ENCODE data around the gene SURF1.
"Not testable (repeated sequence)": the region's sequence is repeated elsewhere in the genome, so short reads cannot be mapped to it uniquely, and the experiment has no call there.

Gene SURF1

GRCh38 chr9:133335924-133336811 is 20.1 kb downstream of the SURF1 start, which contains the start of gene SURF6:
Gene SURF6, minus strand, starts transcription at chr9:133336188. Its CDS starts 56 bp downstream, at chr9:133336132.
- peak within 1 kb of the TSS; percentile 95 for H3K4me3 ChIP-seq (ENCODE audit: low read depth, low read length)
- TF ChIP-seq POLR2A (IDR thresholded peaks at IDR 0.05; ENCODE audit: extremely low read depth, insufficient read length) (peak; percentile 75), MYC (IDR thresholded peaks at IDR 0.05; ENCODE audit: low read depth, low read length) (peak; percentile 97), MAX (IDR thresholded peaks at IDR 0.05; ENCODE audit: low read depth, low read length) (peak; percentile 76), CTCF (IDR thresholded peaks at IDR 0.05; ENCODE audit: low read depth, low read length) (no peak)
- DNase-seq (ENCODE audit: low read depth): peak; percentile 97

GRCh38 chr9:133334888-133335287 is 21.4 kb downstream of the SURF1 start:
- not testable (repeated sequence) for DNase-seq (ENCODE audit: low read depth)
- peak overlapping the region; percentile 95 for H3K4me3 ChIP-seq (ENCODE audit: low read depth, low read length)

- peak overlapping the region; percentile 95 for H3K4me3 ChIP-seq (ENCODE audit: low read depth, low read length)
- no peak for DNase-seq (ENCODE audit: low read depth)
- TF ChIP-seq MAX (IDR thresholded peaks at IDR 0.05; ENCODE audit: low read depth, low read length) (no peak), MYC (IDR thresholded peaks at IDR 0.05; ENCODE audit: low read depth, low read length) (no peak), CTCF (IDR thresholded peaks at IDR 0.05; ENCODE audit: low read depth, low read length) (no peak), POLR2A (IDR thresholded peaks at IDR 0.05; ENCODE audit: extremely low read depth, insufficient read length) (no peak)
These were observed 22.1 kb downstream of the SURF1 start for GRCh38 chr9:133334161-133334560.

- H3K4me3 ChIP-seq (ENCODE audit: low read depth, low read length): no peak overlapping the region
- peak; percentile 7 for DNase-seq (ENCODE audit: low read depth)
These were observed 22.7 kb downstream of the SURF1 start for GRCh38 chr9:133333566-133333965.

GRCh38 chr9:133333011-133333410 is 23.3 kb downstream of the SURF1 start:
- DNase-seq (ENCODE audit: low read depth): peak; percentile 1
- no peak for TF ChIP-seq POLR2A (IDR thresholded peaks at IDR 0.05; ENCODE audit: extremely low read depth, insufficient read length)
- H3K4me3 ChIP-seq (ENCODE audit: low read depth, low read length): no peak overlapping the region

More at GRCh38 chr9:133333566-133333965, 22.7 kb downstream of the SURF1 start:
- no peak for TF ChIP-seq POLR2A (IDR thresholded peaks at IDR 0.05; ENCODE audit: extremely low read depth, insufficient read length)
- no peak for TF ChIP-seq CTCF (IDR thresholded peaks at IDR 0.05; ENCODE audit: low read depth, low read length)
- no peak for TF ChIP-seq MYC (IDR thresholded peaks at IDR 0.05; ENCODE audit: low read depth, low read length)

GRCh38 chr9:133332381-133332730 is 23.9 kb downstream of the SURF1 start:
- TF ChIP-seq MYC (IDR thresholded peaks at IDR 0.05; ENCODE audit: low read depth, low read length): no peak
- TF ChIP-seq MAX (IDR thresholded peaks at IDR 0.05; ENCODE audit: low read depth, low read length): no peak
- TF ChIP-seq POLR2A (IDR thresholded peaks at IDR 0.05; ENCODE audit: extremely low read depth, insufficient read length): no peak
- TF ChIP-seq CTCF (IDR thresholded peaks at IDR 0.05; ENCODE audit: low read depth, low read length): no peak
- no peak overlapping the region for H3K4me3 ChIP-seq (ENCODE audit: low read depth, low read length)
- DNase-seq (ENCODE audit: low read depth): no peak

Data from NB4 (cell line).